GM19467 (cell line): ENCODE results near the gene NPC1.
"Not testable (repeated sequence)": the region's sequence is repeated elsewhere in the genome, so short reads cannot be mapped to it uniquely, and the experiment has no call there.

Experiments
- ATAC-seq: cut with Tn5 transposase; IDR thresholded peaks from one replicate; pipeline ENCODE4 v1.9.1; 2021; ENCODE audit warnings: mild to moderate bottlenecking, moderate library complexity; ENCODE audit not compliant: unreplicated experiment

NPC1 gene

DNA sequence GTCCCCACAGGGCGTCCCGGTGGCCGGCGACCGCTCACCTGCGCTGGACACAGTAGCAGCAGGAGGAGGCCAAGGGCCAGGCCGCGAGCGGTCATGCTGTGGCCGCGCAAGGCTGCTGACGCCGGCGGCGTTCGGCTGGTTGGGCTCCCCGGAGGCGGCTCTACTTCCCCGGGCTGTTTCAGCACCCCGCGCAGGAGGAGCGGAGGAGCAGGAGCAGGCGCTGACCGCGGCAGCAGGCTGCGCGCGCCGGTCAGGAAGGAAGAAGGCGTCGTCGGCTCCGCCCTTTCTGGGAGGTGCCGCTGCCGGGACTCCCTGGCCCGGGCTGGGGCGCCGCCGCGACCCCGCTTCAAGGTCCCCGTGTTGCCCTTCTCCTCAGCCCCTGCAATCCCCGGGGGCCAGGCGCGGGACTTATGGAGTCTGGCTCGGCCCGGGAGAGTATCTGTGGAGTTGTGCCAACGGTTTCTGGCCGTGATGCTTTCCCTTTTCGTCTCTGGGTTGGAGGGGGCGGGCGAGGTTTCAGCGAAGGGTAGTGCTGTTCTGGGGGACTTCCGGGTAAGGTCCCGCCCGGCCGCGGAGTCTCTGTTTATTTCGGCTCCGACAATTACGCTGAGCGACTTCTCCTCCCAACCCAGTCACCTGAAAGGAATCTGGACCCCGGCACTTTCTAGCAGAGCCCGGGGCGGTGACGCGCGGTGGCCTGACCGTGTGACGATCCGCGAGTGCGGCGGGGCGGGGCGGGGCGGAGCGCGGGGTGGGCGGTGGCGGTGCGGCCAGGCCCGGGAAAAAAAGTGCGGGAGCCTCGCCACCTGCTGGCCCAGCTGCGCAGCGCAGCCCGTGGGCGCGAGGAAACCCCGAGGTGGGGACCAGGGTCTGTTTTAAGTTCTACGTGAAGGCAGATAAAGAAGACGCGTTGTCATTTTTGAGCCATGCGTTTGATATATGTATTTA is at the start of gene NPC1:
NPC1 (minus strand) TSS at position 258 of the 948 bp plus-strand sequence; CDS start at position 95, 163 bp downstream.
- ATAC-seq = peak; percentile 84

DNA sequence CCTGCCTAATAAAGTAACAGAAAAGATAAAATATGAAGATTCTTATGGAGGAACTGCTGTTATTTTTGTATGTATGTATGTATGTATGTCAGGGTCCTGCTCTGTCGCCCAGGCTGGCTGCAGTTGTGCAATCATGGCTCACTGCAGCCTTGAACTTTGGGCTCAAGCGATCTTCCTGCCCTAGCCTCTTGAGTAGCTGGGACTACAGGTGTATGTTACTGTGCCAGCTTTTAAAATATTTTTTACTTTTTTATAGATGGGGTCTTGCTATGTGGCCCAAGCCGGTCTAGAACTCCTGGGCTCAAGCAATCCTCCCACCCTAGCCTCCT is 49.7 kb upstream of the NPC1 start:
- no peak for ATAC-seq

DNA sequence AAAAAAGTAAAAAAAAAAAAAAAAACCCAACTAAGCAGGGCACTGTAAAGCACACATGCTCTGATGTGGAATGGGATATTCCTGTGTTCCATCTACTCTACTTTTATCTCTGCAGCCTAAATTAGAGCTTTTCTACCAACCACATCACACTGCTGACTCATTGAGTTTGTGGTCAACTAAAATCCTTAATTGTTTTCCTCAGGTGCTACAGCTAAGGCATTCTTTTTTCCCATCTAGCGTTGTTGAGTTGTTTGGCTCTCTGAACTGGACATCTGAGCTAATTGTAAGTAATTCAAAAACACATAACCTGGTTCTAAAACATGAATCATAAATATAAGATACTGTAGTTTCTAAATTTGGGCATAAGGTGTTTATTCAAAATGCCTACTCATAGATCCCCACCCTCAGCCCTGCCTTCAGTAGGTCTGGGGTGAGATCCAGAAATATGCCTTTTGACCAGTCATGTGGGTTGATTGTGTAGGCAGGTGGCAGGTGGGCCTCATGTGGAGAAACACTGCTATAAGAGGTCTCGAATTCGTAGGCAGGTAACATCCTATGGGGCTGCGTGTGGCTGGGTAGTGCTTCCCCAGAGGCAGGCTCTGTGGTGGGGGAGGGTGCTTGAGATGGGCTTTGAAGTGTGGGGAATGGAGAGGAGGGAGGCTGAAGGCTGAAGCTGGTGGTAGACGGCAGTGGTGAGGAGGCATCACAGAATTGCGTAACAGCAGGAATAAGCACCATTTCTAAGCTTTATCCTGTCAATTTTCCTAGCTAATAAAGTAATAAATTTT is 49.2 kb upstream of the NPC1 start:
- ATAC-seq = no peak

DNA sequence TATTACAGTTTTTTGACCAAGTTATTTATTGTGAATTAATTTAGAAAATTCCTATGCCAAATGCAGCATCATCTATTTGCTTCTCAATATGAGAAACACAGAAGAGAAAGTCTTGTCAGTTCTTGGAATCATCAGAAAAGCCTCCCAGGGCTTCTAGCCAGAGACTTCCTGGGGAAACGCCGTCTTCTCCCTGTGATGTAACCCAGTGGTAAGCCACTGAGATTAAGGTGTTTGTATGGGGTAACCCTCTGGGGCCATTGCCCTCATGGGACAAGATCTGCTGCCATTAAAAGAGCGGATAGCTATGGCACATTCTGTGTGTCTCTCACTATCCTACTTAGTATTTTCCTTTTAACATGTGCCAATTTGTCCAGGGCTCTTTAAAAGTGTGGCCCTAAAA is 48.4 kb upstream of the NPC1 start:
- no peak for ATAC-seq

DNA sequence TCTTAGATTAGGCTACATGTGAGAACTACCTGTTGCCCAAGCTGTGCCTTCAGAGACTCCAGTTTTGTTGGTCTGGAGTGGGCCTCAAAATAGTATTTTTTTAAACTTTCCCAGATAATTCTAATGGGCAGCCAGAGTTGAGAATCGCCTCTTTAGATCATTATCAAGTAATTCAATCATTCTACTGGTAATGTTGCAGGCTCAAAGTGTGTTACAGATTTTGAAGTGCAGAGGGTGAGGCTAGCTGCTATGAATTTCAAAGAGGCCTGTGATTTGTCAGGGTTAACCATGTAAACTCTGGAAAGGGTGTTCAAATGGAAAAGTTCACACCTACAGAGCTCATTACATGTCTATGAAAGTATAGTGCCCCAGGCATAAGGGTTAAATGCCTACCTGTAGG is 46.3 kb upstream of the NPC1 start:
- no peak for ATAC-seq

DNA sequence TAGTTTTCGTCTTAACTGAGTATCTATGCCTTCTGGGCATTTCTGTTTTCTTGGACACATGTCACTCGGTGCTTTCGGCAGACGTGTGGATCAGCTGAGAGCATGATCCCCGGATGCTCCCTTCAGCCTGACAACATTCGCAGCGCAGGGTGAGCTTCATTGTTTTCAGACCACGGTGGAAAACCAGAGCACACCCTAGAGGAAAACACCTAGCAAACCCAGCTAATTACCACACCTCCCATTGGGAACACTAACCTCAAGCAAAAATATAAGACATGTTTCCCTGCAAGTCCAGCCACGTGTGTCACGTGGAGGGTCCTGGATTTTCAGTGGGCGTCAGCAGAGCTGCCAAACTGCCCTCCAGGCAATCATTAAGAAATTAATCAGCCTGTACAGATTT is 45.4 kb upstream of the NPC1 start:
- no peak for ATAC-seq

DNA sequence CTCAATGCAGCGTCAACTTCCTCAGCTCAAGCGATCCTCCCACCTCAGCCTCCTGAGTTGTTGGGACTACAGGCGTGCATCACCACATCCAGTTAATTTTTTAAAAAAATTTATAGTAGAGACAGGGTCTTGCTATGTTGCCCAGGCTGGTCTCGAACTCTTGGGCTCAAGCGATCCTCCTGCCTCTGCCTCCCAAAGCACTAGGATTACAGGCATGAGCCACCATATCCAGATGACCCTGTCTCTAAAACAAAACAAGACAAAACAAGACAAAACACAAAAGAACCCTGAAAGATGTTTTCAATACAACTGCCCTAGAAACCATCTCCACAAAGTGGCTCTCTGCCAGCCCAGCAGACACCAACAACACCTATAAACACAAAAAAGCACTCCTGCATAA is 45.0 kb upstream of the NPC1 start:
- no peak for ATAC-seq

DNA sequence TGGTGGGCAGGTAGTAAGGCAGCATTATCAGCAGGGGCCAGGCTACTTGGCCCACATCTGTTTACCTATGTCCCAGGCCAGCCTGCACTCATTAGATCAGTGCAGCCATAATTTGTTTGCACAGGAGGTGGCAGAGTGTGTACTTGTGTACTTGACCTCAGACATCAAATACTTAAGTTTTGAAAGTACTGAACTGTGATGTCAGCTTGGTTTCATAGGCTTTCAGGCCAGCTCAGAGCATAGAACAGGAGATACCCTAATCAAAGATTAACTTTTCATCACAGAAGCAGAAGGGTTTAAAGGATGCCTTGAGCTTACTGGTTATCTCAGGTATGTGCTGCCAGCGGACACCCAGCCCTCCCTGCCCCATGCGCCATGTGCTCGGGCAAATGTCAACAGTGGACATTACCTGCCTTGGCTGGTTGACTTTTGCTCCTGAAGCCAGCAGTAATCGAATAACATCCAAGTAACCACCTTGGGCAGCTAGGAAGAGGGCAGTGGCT is 43.2 kb upstream of the NPC1 start:
- peak; percentile 92 for ATAC-seq

DNA sequence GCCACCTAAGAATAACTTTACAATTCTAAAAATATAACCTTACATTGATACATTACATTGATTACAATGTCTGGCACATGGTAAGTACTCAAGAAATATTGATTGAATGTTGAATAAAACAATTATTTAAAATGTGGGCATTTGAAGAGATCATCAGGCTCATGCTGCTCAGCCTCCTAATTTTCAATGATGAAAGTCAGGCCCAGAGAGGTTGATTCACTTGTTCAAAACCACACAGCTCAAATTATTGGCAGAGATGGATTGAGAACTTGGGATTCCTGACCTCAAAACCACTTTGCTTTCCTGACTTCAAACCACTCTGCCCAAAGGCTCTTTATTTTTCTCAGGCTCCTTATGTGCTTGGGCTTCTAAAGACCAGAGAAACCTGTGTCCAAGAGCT is 41.7 kb upstream of the NPC1 start:
- no peak for ATAC-seq

DNA sequence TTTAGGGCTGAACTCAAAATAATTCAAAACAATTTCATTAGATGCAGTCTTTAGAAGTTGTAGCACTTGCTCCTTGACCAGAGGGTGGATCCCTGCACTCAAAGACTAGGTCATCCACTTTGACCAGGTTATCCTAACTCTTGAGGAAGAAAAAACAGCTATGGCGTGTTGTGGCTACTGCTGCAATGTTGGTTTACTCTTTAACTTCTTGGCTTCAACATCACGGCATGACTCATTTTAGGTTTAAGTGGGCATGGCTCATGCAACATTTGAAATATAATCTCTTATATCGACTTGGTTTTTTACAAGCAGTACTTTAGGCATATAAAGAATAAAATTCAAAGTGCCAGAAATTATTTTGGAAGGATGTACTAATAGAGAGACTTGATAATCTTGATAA is 41.0 kb upstream of the NPC1 start:
- no peak for ATAC-seq

DNA sequence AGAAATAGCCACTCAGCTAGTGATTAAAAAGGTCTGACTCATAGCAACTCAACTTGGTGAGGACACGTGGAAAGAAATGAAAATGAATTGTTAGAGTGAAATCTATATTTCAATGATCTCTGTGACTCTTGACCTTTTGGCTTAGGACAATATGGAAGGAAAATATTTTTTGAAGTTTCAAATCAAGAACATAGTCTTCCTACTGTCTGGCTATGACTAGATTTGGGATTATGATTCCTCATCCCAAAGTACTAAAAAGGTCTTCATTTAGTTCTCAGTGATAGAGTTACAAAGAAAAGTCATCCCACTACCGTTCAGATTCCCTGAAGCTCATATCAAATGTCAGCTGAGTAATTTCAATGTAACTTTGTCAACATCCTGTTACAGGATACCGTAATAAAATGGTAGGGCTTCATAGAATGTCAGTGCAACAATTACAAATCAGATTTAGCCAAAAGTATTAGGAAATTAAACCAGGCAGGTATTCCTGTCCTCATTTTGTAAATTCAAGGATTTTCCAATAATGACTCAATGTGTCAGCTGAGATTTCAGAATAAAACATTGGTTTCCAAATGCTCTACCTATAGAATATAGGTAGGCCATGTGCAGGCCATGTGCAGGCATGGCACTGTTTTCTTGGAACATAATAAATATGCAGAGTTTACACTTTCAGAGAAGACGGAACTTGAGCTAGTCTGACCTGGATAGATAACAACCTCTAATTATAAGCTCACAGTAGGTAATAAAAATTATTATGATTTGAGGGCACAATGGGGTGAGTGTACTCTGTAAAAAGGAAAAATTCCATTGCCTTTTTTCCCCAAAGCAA is 40.4 kb upstream of the NPC1 start:
- ATAC-seq = no peak

DNA sequence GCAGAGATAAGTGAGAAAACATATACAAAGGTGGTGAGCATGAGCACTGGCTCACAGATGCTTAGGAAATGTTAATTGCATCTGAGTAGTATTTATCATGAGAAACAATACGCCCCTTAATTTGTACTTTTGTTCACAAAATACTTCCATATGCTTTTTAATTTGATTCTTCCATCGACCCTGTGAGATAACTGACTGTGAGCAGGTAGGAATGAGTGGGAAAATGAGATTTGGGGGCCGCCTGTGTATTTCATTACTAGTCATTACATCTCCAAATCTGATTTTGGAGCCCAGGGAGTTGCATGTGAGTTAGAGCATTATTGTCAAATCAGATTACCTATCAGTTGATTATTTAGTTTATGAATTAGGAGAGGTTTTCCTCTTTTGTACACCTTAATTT is 36.7 kb upstream of the NPC1 start:
- ATAC-seq = no peak

DNA sequence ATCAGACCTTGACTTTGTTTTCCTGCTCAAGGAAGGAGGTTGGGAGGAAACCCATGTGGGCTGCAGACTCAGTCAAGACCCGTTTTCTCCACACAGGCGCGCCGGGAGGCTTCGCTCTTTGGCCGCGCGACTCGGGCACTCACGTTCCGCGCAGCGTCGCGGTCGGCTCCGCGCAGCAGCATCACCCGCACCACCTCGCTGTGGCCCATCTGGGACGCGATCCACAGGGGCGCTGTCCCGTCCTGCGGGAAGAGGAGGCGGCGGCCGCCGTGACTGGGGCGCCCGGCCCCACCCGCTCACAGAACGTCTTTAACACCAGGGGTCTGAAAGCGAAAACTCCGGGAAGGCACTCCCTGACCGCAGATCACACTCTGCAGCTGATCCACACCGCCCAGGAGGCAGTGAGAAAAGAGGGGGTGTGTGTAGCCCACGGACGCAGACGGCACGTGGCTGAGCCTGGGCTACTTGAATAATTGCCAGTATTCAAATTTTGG is 33.1 kb upstream of the NPC1 start:
- ATAC-seq = no peak

DNA sequence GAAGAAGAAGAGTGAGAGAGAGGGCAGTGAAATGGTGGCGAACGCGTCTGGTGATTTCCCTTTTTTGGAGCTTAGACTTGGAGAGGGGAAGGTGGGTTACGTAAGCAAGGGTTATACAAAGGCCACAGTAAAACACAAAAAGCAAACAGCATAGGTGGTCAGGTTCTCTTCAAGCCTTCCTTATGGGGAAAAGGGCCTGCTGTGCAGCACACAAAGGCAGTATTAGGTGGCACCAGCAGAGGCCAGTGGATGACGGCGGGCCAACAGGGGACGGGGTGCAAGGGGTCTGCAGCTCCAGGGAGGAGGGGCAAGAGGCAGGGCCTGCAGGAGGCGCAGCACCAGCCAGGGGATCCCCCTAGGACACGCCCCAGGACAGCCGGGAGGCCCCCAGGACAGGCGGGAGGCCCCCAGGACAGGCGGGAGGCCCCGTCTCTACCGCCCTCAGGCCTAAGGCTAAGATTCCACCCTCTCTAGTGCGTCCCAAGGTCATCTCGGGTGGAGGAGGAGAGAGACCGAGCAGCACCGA is 32.6 kb upstream of the NPC1 start:
- ATAC-seq = no peak

DNA sequence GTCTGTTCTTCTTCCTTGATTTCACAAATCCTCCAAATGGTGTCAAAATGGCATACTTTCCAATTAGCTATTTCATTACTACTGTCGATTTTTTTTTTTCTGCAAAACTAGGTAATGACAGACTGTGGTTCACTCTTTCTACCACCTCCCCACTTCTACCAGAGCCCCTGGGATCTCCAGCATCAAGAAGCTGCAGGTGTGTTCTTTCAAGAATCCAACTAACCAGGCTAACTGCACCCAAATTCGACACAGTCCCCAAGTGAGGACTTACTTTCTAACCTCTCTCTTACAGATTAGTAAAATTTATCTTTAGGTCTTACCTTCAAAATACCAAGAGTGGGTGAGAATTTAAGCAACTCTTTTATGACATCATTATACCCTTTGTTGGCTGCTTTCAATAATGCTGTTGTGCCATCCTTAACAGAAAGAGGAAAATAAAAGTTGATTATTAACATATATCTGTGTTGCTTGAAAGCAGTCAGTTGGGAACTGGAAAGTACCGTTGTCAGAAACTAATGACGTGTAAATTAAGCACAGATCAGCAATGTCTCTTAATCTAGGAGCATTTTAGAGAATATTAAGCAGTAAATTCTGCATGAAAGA is 31.2 kb upstream of the NPC1 start:
- ATAC-seq = peak; percentile 55

DNA sequence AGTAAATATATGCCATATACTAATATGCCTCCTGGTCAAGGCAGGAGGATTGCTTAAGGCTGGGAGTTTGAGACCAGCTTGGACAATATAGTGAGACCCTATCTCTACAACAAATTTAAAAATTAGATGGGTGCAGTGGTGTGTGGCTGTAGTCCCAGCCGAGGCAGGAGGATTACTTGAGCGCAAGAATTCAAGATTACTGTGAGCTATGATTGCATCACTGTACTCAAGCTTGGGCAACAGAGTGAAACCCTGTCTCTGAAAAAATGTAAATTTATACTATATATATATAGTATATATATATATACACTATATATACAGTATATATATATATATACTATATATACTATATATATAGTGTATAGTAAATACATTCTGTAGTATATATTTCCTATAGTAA is 30.0 kb upstream of the NPC1 start:
- no peak for ATAC-seq

DNA sequence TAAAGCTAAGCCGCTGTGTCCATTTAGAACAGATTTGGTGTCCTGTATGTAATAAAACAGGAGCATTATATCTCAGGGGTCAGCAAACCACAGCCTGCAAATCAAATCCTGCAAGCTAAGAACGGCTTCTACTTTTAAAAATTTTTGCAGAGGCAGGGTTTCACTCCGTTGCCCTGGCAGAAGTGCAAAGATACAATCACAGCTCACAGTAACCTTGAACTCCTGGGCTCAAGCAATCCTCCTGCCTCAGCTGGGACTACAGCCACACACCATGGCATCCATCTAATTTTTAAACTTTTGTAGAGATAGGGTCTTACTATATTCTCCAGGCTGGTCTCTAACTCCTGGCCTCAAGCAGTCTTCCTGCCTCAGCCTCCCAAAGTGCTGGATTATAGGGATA is 28.6 kb upstream of the NPC1 start:
- no peak for ATAC-seq

DNA sequence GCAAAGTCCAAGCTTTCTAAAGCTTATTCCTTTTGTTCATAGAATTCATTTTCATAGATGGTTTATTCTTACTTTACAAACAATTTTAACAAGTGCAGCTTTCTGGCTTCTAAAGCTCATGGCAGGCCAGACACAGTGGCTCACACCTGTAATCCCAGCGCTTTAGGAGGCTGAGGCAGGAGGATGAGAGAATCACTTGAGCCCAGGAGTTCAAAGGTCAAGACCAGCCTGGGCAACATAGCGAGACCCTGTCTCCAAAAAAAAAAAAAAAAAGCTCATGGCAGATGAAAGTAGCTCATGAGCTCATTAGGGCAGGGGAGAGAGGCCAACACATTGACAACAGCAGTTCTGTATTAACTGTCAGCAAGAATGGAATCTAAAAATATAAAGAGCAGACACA is 28.1 kb upstream of the NPC1 start:
- no peak for ATAC-seq

DNA sequence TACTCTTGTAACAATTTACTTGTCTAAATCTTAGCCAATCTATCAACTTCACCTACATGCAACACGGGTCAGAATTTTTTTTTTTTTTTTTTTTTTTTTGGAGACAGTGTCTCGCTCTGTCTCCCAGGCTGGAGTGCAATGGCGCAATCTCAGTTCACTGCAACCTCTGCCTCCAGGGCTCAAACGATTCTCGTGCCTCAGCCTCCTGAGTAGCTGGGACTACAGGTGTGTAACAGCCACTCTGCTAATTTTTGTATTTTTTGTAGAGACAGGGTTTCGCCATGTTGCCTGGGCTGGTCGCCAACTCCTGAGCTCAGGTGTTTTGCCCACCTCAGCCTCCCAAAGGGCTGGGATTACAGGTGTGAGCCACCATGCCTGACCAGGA is 26.8 kb upstream of the NPC1 start:
- not testable (repeated sequence) for ATAC-seq

DNA sequence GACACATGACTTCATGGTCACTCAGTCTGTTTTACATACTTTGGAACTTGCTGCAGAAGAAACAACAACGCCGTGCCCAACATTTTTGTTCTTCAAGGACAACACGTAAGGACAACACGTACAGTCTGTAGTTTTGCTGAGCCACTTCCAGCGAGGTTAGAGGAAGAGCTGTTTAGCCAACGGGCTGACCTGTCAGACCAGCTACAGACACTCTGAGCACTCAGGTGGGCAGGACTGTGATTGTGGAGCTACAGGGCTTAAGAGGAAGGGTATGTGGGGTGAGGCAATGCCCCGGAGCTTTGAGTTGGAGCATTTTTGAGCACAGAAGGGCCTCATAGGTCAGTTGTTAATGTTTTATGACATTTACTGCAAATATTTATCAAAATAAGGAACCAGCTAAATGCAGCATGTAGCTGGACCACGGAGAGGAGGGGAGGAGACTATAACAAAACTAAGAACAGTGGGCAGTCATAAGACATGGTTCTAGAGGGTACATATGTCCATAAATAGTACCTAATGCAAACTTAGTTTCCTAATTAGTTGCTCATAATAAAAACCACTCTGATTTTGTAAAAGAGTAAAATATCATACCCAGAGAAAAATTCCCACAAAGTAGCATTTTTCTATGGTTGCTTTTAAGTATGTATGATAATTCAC is 26.3 kb upstream of the NPC1 start:
- no peak for ATAC-seq
